Kidney (tissue), 14 donors: ENCODE results near the gene KLF11. TPM values are rescaled to one million over a fixed set of nuclear protein-coding genes. Genes with fewer than 3 reads are reported as not detected.

Experiments used
- DNase-seq, 5 donors: peaks; one replicate each; pipeline ENCODE4 v3.0.0-alpha.2; 2013 to 2020
- FAIRE-seq: peaks from 2 replicates; lab custom pipeline; 2012; peaks lifted over from hg19 to GRCh38; lab: Jason Lieb, UNC
- H3K27ac ChIP-seq, 2 donors: one replicate each; pipeline ENCODE4 v1.7.0; 2013; ENCODE audit warnings: low read depth in 2 of 2, low read length in 2 of 2, inconsistent platforms in 1 of 2
- H3K27me3 ChIP-seq: one replicate; pipeline ENCODE4 v1.7.1; 2013; ENCODE audit warnings: low read length, inconsistent platforms; ENCODE audit not compliant: control insufficient read depth, insufficient read depth
- H3K36me3 ChIP-seq, 3 donors: one replicate each; pipeline versions ENCODE4 v1.7.0 to v1.7.1; 2013; ENCODE audit warnings: low read length in 3 of 3, control low read depth in 1 of 3, inconsistent platforms in 1 of 3; ENCODE audit not compliant: insufficient read depth in 3 of 3, control insufficient read depth in 2 of 3
- H3K4me1 ChIP-seq, 3 donors: one replicate each; pipeline versions ENCODE4 v1.7.0 to v1.7.1; 2013; ENCODE audit warnings: low read length in 3 of 3, inconsistent platforms in 1 of 3, low read depth in 1 of 3; ENCODE audit not compliant: control insufficient read depth in 2 of 3, insufficient read depth in 2 of 3
- H3K4me3 ChIP-seq, 3 donors: one replicate each; pipeline versions ENCODE4 v1.7.0 to v1.8.1; 2013; ENCODE audit warnings: low read length in 3 of 3, control low read depth in 1 of 3, inconsistent platforms in 1 of 3
- H3K9ac ChIP-seq, 3 donors: one replicate each; pipeline versions ENCODE4 v1.7.0 to v1.7.1; 2013; ENCODE audit warnings: low read length in 3 of 3, control low read depth in 1 of 3, inconsistent platforms in 1 of 3
- H3K9me3 ChIP-seq, 3 donors: one replicate each; pipeline versions ENCODE4 v1.7.0 to v1.7.1; 2013; ENCODE audit warnings: low read length in 3 of 3, control low read depth in 1 of 3, inconsistent platforms in 1 of 3; ENCODE audit not compliant: control insufficient read depth in 2 of 3, insufficient read depth in 1 of 3
- CTCF ChIP-seq: IDR thresholded peaks from 3 replicates; pipeline ENCODE4 v1.5.1; 2012; ENCODE audit warnings: mild to moderate bottlenecking, moderate library complexity, borderline replicate concordance; ENCODE audit not compliant: insufficient read depth; ENCODE audit errors: extremely low read depth
- intact Hi-C: fragments of 100-400 bp; cut with DNase I; formaldehyde crosslinking; loops from one replicate; pipeline ENCODE4 v1.11.1; 2022
- polyA plus RNA-seq: library from polyadenylated mRNA; stranded (reverse); fragments of 350-450 nt; fragmentation: Illumina TruSeq; extraction: RNeasy Lipid Tissue Mini Kit (QIAGEN cat#74804); gene quantifications from one replicate; pipeline ENCODE4 v1.2.3, GENCODE V29; 2014; ENCODE audit warnings: low read depth, low replicate concordance; ENCODE audit not compliant: insufficient read depth
- total RNA-seq: library from RNA; stranded (reverse); fragmentation: NEBNext Ultra II Directional; extraction: Animal tissue kit (Norgen Biotek cat#: 25700); gene quantifications from one replicate; pipeline ENCODE4 v1.2.1, GENCODE V29; 2021
- donor health status: control.
- donor health status: control.
- donor health status: control.
- donor health status: control.
- donor health status: control.
- donor health status: DM: yes; HTN: yes; CAD: no.
- donor health status: Normal renal cell carcinoma (clear cell type).

The KLF11 gene
- total and polyA plus RNA-seq, 2 donors from 2014 or later: 9.4 to 34.0 TPM

- FAIRE-seq (no peak), DNase-seq (no peak)
- no peak overlapping the region for H3K4me3 ChIP-seq
- H3K27me3 ChIP-seq: no peaks in the 10 kb centered on the region
- no peaks in the 10 kb centered on the region for H3K9me3 ChIP-seq
- H3K9ac ChIP-seq: no peak overlapping the region
- no peak for TF ChIP-seq CTCF
- no peak overlapping the region for H3K27ac ChIP-seq
- H3K4me1 ChIP-seq: peaks cover 3 to 8% (median 5%) of the 10 kb centered on the region in 3 donors
- H3K36me3 ChIP-seq: peaks cover 0 to 6% (median 5%) of the 10 kb centered on the region in 3 donors
- intact Hi-C loops: no loop called here
Observed at GRCh38 chr2:9996321-9996720, 47.0 kb upstream of the KLF11 start.

- TF ChIP-seq CTCF: no peak
- DNase-seq (peak in 1 of 5 donors; percentile 8), FAIRE-seq (no peak)
- Histone ChIP-seq H3K9me3 (no peaks in the 10 kb centered on the region), H3K4me3 (no peak overlapping the region), H3K27me3 (no peaks in the 10 kb centered on the region), H3K4me1 (peaks cover 0 to 3% (median 0%) of the 10 kb centered on the region in 3 donors), H3K27ac (no peak overlapping the region), H3K36me3 (peaks cover 0 to 6% (median 5%) of the 10 kb centered on the region in 3 donors), H3K9ac (no peak overlapping the region)
- intact Hi-C loops: no loop called here
Observed at GRCh38 chr2:9997936-9998335, 45.4 kb upstream of the KLF11 start.

GRCh38 chr2:9998916-9999654 lies 44.3 kb upstream of the KLF11 start:
- intact Hi-C loops: no loop called here
- peak in 1 of 5 donors; percentile 15 for DNase-seq

More at GRCh38 chr2:9998916-9999654, 44.3 kb upstream of the KLF11 start:
- no peak for TF ChIP-seq CTCF
- Histone ChIP-seq H3K9ac (no peak overlapping the region), H3K4me1 (no peaks in the 10 kb centered on the region), H3K4me3 (no peak overlapping the region), H3K36me3 (peaks cover 0 to 6% (median 5%) of the 10 kb centered on the region in 3 donors), H3K27ac (no peak overlapping the region), H3K27me3 (no peaks in the 10 kb centered on the region), H3K9me3 (no peaks in the 10 kb centered on the region)
- no peak for FAIRE-seq
